AG09309 (cell line): ENCODE measurements around the gene RTCA.

ENCODE experiments used
- DNase-seq: peaks from one replicate; pipeline ENCODE4 v3.0.0-alpha.2; 2010; ENCODE audit warnings: low read depth
- H3K4me3 ChIP-seq: 2 replicates; pipeline ENCODE4 v1.5.1; 2011; ENCODE audit warnings: mild to moderate bottlenecking, low read depth, low read length, moderate library complexity; ENCODE audit not compliant: control insufficient read depth
- TF ChIP-seq, protein P1 (sequence below): IDR thresholded peaks from 2 replicates; pipeline ENCODE4 v1.5.1; 2011; ENCODE audit warnings: mild to moderate bottlenecking, low read depth, low read length, inconsistent platforms; ENCODE audit not compliant: insufficient read depth, control insufficient read depth; ENCODE audit errors: missing control alignments

The RTCA gene

DNA sequence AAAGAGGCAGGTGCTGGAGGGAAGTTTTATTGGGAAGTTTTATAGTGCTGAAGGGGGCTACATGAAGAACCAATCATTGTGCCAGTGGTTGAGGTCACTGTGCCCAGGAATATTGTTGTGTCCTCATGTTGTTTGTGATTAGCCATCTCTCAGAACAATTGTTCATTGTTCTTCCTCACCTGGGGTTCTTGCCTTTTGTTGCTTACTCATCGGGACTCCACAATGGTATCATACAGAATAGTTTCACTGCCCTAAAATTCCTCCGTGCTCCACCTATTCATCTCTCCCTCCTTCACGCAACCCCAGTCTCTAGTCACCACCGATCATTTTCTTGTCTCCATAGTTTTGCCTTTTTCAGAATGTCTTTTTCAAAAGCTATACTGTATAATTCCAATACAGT lies 47.4 kb downstream of the RTCA start:
- H3K4me3 ChIP-seq = no peak overlapping the region
- TF ChIP-seq, protein P1, sequence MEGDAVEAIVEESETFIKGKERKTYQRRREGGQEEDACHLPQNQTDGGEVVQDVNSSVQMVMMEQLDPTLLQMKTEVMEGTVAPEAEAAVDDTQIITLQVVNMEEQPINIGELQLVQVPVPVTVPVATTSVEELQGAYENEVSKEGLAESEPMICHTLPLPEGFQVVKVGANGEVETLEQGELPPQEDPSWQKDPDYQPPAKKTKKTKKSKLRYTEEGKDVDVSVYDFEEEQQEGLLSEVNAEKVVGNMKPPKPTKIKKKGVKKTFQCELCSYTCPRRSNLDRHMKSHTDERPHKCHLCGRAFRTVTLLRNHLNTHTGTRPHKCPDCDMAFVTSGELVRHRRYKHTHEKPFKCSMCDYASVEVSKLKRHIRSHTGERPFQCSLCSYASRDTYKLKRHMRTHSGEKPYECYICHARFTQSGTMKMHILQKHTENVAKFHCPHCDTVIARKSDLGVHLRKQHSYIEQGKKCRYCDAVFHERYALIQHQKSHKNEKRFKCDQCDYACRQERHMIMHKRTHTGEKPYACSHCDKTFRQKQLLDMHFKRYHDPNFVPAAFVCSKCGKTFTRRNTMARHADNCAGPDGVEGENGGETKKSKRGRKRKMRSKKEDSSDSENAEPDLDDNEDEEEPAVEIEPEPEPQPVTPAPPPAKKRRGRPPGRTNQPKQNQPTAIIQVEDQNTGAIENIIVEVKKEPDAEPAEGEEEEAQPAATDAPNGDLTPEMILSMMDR = no peak
- DNase-seq = no peak

DNA sequence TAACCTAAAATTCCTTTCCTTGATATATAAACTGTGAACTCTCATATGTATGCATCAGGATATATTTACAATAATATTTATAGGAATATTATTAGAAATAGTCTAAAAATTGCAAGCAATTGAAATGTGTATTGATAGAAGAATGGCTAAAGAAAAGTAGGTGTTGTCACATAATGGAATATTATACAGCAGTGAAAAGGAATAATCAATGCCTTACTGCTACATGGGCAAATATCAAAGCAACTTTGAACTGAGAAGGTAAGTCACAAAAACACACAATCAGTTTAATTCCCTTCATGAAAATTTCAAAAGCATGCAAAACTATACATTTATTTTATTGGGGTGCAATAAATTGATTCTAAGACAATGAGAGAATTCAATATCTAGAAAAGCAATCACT lies 50.6 kb downstream of the RTCA start:
- no peak for DNase-seq
- H3K4me3 ChIP-seq = no peak overlapping the region
- TF ChIP-seq, protein P1 = no peak

DNA sequence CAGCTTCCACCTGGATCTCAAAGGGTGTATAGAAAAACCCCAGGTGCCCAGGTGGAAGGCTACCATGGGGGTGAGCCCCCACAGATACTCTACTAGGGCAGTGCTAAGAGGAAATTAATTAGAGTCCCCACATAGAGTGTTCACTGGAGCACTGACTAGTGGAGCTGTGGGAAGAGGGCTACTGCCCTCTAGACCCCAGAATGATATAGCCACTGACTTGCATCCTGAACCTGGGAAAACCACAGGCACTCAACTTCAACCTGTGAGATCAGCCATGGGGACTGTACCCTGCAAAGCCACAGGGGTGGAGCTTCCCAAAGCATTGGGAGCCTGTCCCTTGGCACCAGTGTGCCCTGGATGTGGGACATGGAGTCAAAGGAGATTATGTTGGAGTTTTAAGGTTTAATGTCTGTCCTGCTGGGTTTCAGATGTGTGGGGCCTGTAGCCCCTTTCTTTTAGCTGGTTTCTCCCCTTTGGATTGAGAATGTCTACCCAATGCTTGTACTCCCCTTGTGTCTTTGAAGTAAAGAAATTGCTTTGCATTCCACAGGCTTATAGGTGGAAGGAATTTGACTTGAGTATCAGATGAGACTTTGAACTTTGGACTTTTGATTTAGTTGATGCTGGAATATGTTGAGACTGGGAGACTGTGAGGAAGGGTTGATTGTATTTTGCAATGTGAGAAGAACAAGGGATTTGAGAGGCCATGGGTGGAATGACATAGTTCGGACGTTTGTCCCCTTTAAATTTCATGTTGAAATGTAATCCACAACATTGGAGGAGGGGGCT lies 54.5 kb downstream of the RTCA start:
- TF ChIP-seq, protein P1 = no peak
- H3K4me3 ChIP-seq = no peak overlapping the region
- no peak for DNase-seq

DNA sequence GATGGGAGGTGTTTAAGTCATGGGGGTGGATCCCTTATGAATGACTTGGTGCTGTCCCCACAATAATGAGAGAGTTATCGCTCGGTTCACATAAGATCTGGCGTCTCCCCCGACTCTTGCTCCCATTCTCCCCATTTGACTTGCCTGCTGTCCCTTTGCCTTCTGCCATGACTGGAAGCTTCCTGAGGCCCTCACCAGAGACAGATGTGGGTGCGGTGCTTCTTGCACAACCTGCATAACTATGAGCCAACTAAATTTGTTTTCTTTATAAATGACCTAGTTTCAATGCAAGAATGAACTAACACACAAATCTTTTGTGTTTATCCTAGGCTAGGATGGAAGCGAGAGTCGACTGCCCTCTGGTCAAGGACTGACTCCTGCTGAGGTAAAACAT lies 55.1 kb downstream of the RTCA start:
- H3K4me3 ChIP-seq = no peak overlapping the region
- DNase-seq = no peak
- TF ChIP-seq, protein P1 = no peak

DNA sequence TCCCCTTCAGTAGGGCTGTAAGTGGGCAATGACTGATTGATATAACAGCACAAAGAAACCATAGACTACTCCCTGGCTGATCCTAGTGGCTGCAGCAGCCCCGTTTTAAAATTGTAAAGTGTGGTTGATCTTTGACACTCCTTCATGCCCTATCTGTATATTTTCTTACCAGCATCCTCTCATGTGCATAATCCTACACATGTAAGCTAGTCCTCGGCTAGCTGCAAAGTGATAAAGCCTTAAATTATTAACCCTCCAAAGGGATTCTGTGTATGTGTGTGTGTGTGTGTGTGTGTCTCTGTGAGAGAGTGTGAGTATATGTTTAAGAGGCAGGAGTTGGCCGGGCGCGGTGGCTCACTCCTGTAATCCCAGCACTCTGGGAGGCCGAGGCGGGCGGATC lies 55.5 kb downstream of the RTCA start:
- H3K4me3 ChIP-seq = no peak overlapping the region
- no peak for DNase-seq
- TF ChIP-seq, protein P1 = no peak

DNA sequence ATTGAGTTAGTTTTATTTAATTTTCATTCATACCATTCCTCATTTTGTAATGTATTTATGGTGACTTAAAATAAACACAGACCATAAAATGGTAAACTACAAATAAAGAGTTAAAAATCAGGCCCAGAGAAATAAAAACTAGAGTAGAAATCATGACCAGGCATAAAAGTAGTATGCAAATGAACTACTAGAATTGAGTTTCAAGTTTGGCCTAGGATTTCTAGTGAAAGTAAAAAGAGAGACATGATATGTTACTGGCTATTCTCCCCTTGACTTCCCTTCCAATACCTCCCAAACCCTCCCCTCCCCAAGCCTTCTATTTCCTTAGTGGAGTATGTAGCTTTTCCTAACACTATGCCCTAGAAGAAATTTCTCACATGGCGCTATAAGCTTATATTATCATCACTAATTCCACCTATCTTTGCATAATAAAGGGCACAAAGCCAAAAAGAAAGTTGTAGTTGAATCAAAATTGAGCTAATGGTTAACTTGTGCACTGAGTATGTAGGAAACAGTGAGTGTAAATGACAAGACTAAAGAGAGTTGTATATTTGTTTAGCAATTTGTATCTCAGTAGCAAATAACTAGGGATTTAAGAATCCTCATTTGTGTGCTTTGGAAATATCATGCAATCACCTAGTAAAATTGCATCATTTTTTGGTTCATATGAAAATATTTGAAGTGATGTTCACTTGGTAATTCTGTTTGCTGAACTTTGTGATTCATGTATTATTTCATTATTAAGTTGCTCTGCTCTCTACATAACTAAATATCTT lies 56.6 kb downstream of the RTCA start:
- DNase-seq = peak; percentile 63
- H3K4me3 ChIP-seq = no peak overlapping the region
- TF ChIP-seq, protein P1 = no peak
